DND-41 (cell line): Measurements from ENCODE around the gene MORN1.

Experiments
- EZH2 ChIP-seq: IDR thresholded peaks from 3 replicates; pipeline ENCODE4 v1.6.1; 2012; ENCODE audit warnings: borderline replicate concordance, low read depth, mild to moderate bottlenecking, moderate library complexity, low read length, inconsistent platforms; ENCODE audit not compliant: severe bottlenecking
- TF ChIP-seq, protein P1 (sequence below): IDR thresholded peaks from 2 replicates; pipeline ENCODE4 v1.5.1; 2012; ENCODE audit warnings: borderline replicate concordance, low read length, moderate library complexity, mild to moderate bottlenecking; ENCODE audit not compliant: poor library complexity, severe bottlenecking; ENCODE audit errors: extremely low read depth

- TF ChIP-seq, protein P1, sequence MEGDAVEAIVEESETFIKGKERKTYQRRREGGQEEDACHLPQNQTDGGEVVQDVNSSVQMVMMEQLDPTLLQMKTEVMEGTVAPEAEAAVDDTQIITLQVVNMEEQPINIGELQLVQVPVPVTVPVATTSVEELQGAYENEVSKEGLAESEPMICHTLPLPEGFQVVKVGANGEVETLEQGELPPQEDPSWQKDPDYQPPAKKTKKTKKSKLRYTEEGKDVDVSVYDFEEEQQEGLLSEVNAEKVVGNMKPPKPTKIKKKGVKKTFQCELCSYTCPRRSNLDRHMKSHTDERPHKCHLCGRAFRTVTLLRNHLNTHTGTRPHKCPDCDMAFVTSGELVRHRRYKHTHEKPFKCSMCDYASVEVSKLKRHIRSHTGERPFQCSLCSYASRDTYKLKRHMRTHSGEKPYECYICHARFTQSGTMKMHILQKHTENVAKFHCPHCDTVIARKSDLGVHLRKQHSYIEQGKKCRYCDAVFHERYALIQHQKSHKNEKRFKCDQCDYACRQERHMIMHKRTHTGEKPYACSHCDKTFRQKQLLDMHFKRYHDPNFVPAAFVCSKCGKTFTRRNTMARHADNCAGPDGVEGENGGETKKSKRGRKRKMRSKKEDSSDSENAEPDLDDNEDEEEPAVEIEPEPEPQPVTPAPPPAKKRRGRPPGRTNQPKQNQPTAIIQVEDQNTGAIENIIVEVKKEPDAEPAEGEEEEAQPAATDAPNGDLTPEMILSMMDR, result no peak
- no peak for TF ChIP-seq EZH2
Measured at GRCh38 chr1:2319291-2319690, 72.1 kb downstream of the MORN1 start.
